DOHH2 (cell line): ENCODE data around the gene RBM4B.

ENCODE experiments used
- H3F3A ChIP-seq: fragments of 200-600 bp; sonication (generic), shearing (Covaris generic); 2 replicates; pipeline ENCODE4 v1.6.0; 2016; ENCODE audit warnings: antibody characterized with exemption, mild to moderate bottlenecking; ENCODE audit not compliant: control insufficient read depth, insufficient read depth
- H3K27ac ChIP-seq: fragments of 200-600 bp; sonication (generic); 2 replicates; pipeline ENCODE4 v1.5.1; 2014; ENCODE audit warnings: low read depth, mild to moderate bottlenecking, low read length, moderate library complexity
- H3K27me3 ChIP-seq: fragments of 200-600 bp; sonication (generic); 2 replicates; pipeline ENCODE4 v1.6.1; 2014; ENCODE audit warnings: mild to moderate bottlenecking, low read length, mixed read lengths; ENCODE audit not compliant: control insufficient read depth
- H3K36me3 ChIP-seq: fragments of 200-600 bp; sonication (generic); 2 replicates; pipeline ENCODE4 v1.6.1; 2014; ENCODE audit warnings: mild to moderate bottlenecking, low read length, moderate library complexity, mixed read lengths; ENCODE audit not compliant: control insufficient read depth
- H3K4me1 ChIP-seq: fragments of 200-600 bp; sonication (generic); 2 replicates; pipeline ENCODE4 v1.6.1; 2014; ENCODE audit warnings: mild to moderate bottlenecking, low read length, mixed read lengths; ENCODE audit not compliant: control insufficient read depth
- H3K4me2 ChIP-seq: fragments of 200-600 bp; sonication (generic); 2 replicates; pipeline ENCODE4 v1.6.0; 2014; ENCODE audit warnings: mild to moderate bottlenecking, low read length, moderate library complexity
- H3K4me3 ChIP-seq: fragments of 200-600 bp; sonication (generic); 2 replicates; pipeline ENCODE4 v1.5.1; 2014; ENCODE audit warnings: mild to moderate bottlenecking, low read length, mixed read lengths
- H3K79me2 ChIP-seq: fragments of 200-600 bp; sonication (generic); 2 replicates; pipeline ENCODE4 v1.6.1; 2014; ENCODE audit warnings: mild to moderate bottlenecking, low read length, mixed read lengths; ENCODE audit not compliant: control insufficient read depth
- H3K9me2 ChIP-seq: fragments of 200-600 bp; sonication (generic); replicated peaks from 2 replicates; pipeline ENCODE4 v1.6.1; 2014; ENCODE audit warnings: mild to moderate bottlenecking, low read length, mixed read lengths; ENCODE audit not compliant: control insufficient read depth
- H3K9me3 ChIP-seq: fragments of 200-600 bp; sonication (generic); 2 replicates; pipeline ENCODE4 v1.6.1; 2014; ENCODE audit warnings: antibody characterized with exemption, low read length, mixed read lengths; ENCODE audit not compliant: control insufficient read depth, insufficient read depth
- H4K20me1 ChIP-seq: fragments of 200-600 bp; sonication (generic); 2 replicates; pipeline ENCODE4 v1.6.0; 2014; ENCODE audit warnings: low read depth, mild to moderate bottlenecking, antibody characterized with exemption, low read length, moderate library complexity; ENCODE audit not compliant: control insufficient read depth, insufficient read depth
- CTCF ChIP-seq: fragments of 200-600 bp; sonication (generic); IDR thresholded peaks from one replicate; pipeline ENCODE4 v1.5.1; 2014; ENCODE audit warnings: antibody characterized with exemption, mild to moderate bottlenecking, low read depth, low read length; ENCODE audit not compliant: poor library complexity, severe bottlenecking
- EZH2phosphoT487 ChIP-seq: fragments of 200-600 bp; sonication (generic); IDR thresholded peaks from 2 replicates; pipeline ENCODE4 v1.6.1; 2017; ENCODE audit warnings: borderline replicate concordance, mild to moderate bottlenecking, antibody characterized with exemption, low read length, moderate library complexity, mixed read lengths

The RBM4B gene

DNA sequence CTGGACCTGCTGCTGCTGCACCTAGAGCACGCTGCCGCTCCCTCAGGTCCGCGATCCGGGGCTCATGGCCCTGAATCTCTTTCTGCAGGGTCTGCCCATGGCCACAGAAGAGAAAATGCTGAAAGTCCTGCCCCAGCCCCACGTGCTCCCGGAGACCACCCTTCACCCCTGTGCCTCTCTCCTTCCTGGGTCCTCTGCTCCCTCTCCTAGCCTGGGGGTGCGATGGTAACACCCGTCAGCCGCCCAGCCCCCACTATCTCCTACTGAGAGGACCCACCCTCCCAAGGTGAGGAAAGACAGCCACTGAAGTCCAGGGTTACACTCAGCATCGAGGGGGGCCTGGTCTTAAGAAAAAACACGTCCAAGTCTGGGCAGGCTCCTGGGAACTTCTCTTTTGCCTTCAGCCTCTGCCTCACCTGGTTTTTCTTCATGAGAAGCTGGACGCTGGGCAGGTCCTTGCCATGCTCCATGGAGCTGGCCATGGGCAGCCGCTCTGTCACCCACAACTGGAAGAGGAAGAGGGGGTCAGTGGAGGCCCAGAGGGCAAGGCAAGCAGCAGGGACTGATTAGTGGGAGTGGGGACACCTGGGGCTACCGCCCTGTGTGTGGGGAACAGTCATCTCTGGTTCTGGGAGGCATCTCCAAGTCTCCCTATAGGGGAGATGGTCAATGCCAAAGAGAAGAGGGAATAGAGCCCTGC is 15.8 kb upstream of the RBM4B start:
- Histone ChIP-seq H3K4me2 (no peak overlapping the region), H4K20me1 (no peaks in the 10 kb centered on the region), H3F3A (no peaks in the 10 kb centered on the region), H3K27ac (no peak overlapping the region), H3K79me2 (no peaks in the 10 kb centered on the region), H3K27me3 (no peaks in the 10 kb centered on the region), H3K4me1 (peaks cover 4% of the 10 kb centered on the region; the same call in 1 of the 2 replicates), H3K36me3 (peaks cover 80% of the 10 kb centered on the region), H3K9me2 (no peaks in the 10 kb centered on the region), H3K9me3 (no peaks in the 10 kb centered on the region), H3K4me3 (no peak overlapping the region)
- TF ChIP-seq CTCF = no peak
- no peak for TF ChIP-seq EZH2phosphoT487

DNA sequence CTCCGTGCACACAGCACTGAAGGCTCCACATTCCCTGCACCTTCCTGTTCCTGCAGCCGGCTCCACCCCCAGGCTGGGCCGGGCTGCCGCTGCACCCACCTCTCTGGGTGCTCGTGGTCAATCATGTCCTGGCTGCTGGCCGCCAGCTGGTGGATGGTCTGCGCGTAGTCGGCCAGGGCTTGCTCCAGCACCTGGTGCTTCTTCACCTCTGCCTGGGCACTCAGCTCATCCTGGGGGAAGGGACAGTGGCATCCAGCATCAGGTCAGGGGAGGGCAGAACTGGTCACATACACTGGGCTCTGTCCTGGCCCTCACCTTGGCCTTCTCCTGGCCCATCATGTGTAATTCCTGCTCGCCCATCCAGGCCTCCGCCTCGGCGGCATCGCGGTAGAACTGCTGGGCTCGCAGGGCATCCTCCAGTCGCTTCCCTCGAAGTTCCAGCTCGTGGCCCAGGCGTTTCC is 15.2 kb upstream of the RBM4B start:
- no peaks in the 10 kb centered on the region for H3F3A ChIP-seq
- no peak overlapping the region for H3K27ac ChIP-seq
- no peaks in the 10 kb centered on the region for H3K79me2 ChIP-seq
- no peaks in the 10 kb centered on the region for H3K9me2 ChIP-seq
- H3K4me1 ChIP-seq = peaks cover 4% of the 10 kb centered on the region; the same call in 1 of the 2 replicates
- H3K4me3 ChIP-seq = no peak overlapping the region
- H3K4me2 ChIP-seq = no peak overlapping the region
- TF ChIP-seq EZH2phosphoT487 = no peak
- no peak for TF ChIP-seq CTCF
- peaks cover 79% of the 10 kb centered on the region for H3K36me3 ChIP-seq
- no peaks in the 10 kb centered on the region for H3K9me3 ChIP-seq
- no peaks in the 10 kb centered on the region for H3K27me3 ChIP-seq
- H4K20me1 ChIP-seq = no peaks in the 10 kb centered on the region

GRCh38 chr11:66692446-66692845 is 14.8 kb upstream of the RBM4B start:
- H3K27ac ChIP-seq = no peak overlapping the region
- no peak overlapping the region for H3K4me2 ChIP-seq
- H3F3A ChIP-seq = no peaks in the 10 kb centered on the region
- no peaks in the 10 kb centered on the region for H4K20me1 ChIP-seq
- no peaks in the 10 kb centered on the region for H3K79me2 ChIP-seq
- no peaks in the 10 kb centered on the region for H3K9me3 ChIP-seq
- peaks cover 78% of the 10 kb centered on the region for H3K36me3 ChIP-seq
- no peak overlapping the region for H3K4me3 ChIP-seq
- no peaks in the 10 kb centered on the region for H3K27me3 ChIP-seq
- H3K9me2 ChIP-seq = no peaks in the 10 kb centered on the region
- H3K4me1 ChIP-seq = peaks cover 4% of the 10 kb centered on the region; the same call in 1 of the 2 replicates
- no peak for TF ChIP-seq CTCF
- TF ChIP-seq EZH2phosphoT487 = no peak
